HPDE6-E6E7 (cell line): ENCODE data around the gene GIPC3.

Experiments used
- DNase-seq: peaks from one replicate; pipeline ENCODE4 v3.0.0; 2011; ENCODE audit warnings: missing footprints; ENCODE audit errors: extremely low spot score

Gene GIPC3, protein sequence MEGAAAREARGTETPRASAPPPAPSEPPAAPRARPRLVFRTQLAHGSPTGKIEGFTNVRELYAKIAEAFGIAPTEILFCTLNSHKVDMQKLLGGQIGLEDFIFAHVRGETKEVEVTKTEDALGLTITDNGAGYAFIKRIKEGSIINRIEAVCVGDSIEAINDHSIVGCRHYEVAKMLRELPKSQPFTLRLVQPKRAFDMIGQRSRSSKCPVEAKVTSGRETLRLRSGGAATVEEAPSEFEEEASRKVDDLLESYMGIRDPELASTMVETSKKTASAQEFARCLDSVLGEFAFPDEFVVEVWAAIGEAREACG

DNA sequence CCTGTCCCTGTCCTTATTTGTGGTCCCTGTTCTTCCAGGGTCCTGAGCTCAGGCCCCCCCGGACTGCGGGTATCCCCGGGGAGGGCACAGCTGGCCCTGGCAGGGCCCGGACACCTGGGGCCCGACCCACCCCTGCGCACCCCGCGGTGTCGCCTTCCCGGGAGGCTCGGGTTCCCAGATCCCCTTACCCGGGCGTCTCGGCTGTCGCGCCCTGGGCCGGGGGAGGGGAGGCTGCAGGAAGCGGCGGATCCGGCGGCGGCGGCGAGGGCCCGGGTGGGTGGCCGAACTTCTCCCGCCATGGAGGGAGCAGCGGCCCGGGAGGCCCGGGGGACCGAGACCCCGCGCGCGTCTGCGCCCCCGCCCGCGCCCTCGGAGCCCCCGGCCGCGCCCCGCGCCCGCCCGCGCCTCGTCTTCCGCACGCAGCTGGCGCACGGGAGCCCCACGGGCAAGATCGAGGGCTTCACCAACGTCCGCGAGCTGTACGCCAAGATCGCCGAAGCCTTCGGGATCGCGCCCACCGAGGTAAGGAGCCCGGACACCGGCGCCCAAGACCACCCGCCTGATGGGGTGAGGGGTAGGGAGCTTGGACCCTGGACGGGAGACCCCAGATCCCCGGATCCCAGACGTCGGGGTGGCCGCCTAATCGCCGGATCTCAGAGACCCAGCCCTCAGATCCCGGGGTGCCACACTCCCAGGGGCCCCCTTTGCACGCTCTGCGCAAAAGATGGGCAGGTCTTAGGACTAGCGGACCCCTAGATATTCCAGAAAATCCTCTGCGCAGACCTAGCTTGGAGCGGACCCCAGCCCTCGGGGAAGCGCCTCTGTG lies at the start of gene GIPC3:
GIPC3 (plus strand) TSS at position 178 of the 826 bp plus-strand sequence; CDS start at position 298, 120 bp downstream.
- DNase-seq, result no peak

GRCh38 chr19:3535563-3535965 lies 49.7 kb upstream of the GIPC3 start:
- no peak for DNase-seq

DNA sequence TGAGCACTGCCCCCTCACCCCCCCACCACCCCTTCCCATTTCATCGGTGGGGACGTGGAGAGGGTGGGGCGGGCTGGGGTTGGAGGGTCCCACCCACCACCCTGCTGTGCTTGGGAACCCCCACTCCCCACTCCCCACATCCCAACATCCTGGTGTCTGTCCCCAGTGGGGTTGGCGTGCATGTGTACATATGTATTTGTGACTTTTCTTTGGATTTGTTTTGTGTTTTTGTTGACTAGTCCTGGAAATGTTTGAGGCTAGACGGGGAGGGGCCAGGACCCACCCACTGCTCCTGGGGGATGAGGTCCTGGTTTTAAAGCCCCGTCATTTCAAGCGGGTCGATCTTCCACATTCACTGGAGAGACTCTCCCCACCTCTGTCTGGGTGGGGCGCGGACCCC lies 49.3 kb upstream of the GIPC3 start:
- no peak for DNase-seq

GRCh38 chr19:3536429-3537100 lies 48.7 kb upstream of the GIPC3 start:
- DNase-seq, result no peak

GRCh38 chr19:3537101-3537437 lies 48.2 kb upstream of the GIPC3 start:
- DNase-seq, result no peak

- DNase-seq, result no peak
Measured at GRCh38 chr19:3537438-3538240, 47.6 kb upstream of the GIPC3 start.

- no peak for DNase-seq
Measured at GRCh38 chr19:3538258-3538929, 46.9 kb upstream of the GIPC3 start.

DNA sequence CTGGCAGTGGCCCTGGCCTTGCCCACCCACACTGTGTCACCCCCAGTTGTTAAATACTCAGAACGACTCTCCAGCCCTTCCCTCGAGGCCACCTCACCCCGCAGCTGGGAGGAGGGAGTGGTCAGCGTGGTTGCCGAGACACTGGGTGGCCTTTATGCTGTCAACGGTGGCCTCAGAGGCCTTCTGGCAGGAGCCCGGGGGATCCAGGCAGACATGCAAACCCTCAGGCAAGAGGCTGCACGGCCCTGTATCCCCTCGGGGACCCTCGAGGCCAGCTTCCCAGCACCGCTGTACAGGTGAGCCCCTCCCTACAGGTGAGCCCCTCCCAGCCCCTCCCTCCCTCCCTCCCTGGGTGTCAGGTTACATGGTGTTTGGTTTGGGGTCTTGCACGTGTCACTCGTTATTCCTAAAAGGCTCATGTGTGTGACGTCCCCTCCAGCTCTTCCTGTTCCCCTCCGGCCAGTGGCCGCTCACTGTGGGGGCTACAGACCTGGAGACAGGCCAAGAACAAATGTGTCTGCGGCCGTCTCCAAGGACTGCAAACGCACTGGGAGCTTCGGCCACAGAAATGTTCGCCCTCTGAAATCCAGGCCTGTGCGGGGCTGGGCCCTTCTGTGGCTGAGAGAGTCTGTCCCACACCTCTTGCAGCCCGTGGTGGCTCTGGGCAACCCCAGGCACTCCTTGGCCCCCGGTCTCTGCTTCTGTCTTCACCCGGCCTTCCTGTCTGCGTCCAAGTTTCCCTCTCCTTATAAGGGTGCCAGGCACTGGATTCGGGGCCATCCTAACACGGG lies 46.1 kb upstream of the GIPC3 start, which contains the start of gene TEKTIP1:
TEKTIP1 (plus strand) TSS at position 210 of the 791 bp plus-strand sequence; CDS start at position 214, 4 bp downstream.
- no peak for DNase-seq

GRCh38 chr19:3539756-3540118 lies 45.5 kb upstream of the GIPC3 start:
- DNase-seq, result no peak

DNA sequence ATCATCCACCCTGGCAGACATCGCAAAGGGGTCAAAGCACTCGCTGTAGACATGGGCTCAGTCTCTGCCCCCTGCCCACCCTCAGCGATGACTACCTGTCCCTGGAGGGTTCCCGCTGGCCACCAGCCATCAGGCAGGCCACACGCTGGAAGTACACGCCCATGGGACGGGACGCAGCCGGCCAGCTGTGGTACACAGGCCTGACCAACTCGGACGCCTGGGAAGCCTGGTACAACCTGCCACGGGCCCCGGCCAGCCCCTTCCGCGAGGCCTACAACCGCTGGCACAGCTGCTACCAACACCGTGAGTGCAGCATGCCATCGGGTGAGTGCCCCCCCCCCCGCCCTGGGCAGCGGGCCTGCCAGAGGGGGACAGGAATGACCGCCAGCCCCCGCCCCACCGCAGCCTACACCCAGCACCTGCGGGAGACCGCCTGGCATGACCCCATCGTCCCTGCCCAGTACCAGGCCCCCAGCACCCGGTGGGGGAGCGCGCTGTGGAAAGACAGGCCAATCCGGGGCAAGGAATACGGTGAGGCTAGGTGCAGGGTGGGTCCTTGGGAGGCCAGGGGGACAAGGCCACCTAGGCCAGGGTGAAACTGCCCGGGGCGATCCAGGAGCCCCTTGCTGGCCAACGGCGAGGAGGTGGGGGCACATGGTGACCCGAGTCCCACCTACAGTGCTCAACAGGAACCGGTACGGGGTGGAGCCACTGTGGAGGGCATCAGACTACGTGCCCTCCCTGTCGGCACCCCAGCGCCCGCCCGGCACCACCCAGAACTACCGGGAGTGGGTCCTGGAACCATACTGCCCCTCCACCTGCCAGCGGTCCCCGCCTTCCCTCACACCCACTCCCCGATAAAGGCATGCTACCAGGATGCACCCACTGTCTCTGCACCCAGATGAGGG lies 41.9 kb upstream of the GIPC3 start:
- DNase-seq, result no peak

DNA sequence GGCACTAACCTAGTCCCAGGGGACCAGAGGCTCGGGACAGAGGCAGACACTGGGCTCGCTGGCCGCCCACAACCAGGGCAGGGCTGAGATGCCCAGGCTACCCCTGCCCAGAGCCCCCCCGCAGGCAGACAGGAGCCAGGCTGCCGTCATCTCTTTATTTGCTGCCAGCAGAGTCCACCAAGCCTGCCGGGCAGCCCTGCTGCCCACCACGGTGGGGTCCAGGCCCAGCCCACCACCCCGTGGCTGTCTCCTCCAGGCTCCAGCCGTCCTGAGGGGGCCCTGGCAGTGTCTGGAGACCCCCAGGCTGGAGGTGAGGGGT lies 41.3 kb upstream of the GIPC3 start:
- no peak for DNase-seq

GRCh38 chr19:3544742-3545668 lies 40.3 kb upstream of the GIPC3 start:
- DNase-seq, result peak; percentile 61

DNA sequence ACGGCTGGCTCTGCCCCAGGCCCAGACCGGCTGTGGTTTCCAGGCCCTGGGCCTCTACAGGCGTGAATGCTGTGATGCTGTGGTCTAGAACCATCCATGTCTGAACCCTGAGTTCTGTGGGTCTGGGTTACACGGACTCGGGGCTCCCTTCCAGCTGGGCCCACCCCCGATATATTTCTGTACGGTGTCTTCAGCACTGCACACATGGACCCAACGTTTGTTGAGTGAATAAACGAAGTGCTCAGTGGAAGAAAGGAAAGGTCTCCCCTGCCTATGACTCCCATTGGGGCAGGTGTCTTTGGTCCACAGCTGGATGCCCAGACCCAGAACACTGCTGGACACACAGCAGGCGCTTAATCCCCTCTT lies 39.6 kb upstream of the GIPC3 start:
- DNase-seq, result no peak

- DNase-seq, result no peak
Measured at GRCh38 chr19:3546119-3546518, 39.2 kb upstream of the GIPC3 start.

DNA sequence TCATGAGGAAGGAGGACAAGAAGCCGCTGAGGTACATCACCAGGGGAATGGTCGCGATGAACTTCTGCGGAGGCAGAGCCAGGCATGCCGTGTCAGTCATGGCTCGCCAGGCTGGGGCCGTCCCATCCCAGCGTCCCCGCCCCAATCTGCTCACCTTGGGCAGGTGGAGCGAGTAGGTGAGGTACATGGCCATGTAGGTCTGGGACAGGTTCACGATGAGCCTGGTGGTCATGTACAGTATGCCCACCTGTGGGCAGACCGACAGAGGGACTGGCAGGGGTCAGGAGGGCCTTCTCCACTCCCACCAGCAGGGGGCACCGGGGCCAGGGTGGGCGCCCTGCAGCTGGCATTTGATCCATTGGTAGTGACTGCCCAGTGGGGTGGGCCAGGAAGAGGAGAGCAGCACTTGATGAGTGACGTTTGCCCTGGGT lies 38.0 kb upstream of the GIPC3 start:
- no peak for DNase-seq

DNA sequence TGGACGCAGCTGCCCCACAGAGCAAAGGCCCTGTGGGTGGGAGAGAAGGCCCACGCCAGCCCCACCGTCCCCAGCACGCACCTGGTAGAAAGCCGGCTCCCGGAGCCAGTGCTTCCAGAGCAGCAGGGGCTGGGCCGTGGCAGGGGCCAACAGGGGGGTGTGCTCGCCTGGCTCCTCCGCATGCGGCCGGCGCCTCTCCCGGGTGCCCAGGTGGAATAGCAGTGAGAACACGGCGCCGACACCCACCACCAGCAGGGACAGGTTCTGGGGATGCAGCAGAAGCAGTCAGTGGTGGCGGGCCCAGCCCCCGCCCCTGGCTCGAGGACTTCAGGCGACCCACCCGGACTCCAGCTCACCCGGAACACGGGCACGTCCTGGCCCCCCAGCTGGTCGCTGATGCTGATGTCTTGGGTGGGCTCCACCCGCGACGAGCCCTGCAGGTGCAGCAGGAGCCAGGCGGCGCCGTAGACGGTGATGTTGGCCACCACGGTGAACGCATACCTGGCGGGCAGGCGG lies 37.5 kb upstream of the GIPC3 start:
- no peak for DNase-seq

- no peak for DNase-seq
Measured at GRCh38 chr19:3548606-3549005, 36.7 kb upstream of the GIPC3 start.

DNA sequence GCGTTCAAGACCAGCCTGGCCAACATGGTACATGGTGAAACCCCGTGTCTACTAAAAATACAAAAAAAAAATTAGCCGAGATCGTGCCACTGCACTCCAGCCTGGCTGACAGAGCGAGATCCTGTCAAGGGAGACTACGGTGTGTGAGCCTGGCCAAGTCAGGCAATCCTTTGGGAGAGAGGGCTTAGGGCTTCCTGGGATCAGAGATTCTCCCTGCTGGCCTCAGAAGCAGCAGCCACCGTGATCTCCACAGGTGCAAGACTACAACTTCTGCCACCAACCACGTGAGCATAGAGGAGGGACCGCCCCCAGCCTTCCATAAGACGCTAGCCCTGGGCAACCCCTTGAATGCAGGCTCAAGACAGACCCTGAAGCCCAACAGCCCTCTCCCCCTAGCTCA lies 35.5 kb upstream of the GIPC3 start:
- no peak for DNase-seq
